HG02938 (cell line): ENCODE measurements around the gene OSBP2.
"Not testable (repeated sequence)": the region's sequence is repeated elsewhere in the genome, so short reads cannot be mapped to it uniquely, and the experiment has no call there.

ENCODE experiments used
- ATAC-seq: cut with Tn5 transposase; IDR thresholded peaks from one replicate; pipeline ENCODE4 v1.9.1; 2021; ENCODE audit warnings: mild to moderate bottlenecking, moderate library complexity; ENCODE audit not compliant: unreplicated experiment

The OSBP2 gene

GRCh38 chr22:30675436-30675835, 19.2 kb upstream of the OSBP2 start:
- ATAC-seq, result no peak

- not testable (repeated sequence) for ATAC-seq
These were observed 18.1 kb upstream of the OSBP2 start for GRCh38 chr22:30676565-30676964.

- ATAC-seq, result not testable (repeated sequence)
These were observed 14.6 kb upstream of the OSBP2 start for GRCh38 chr22:30679895-30680690.

GRCh38 chr22:30680991-30681770, 13.5 kb upstream of the OSBP2 start:
- no peak for ATAC-seq

- no peak for ATAC-seq
These were observed 12.8 kb upstream of the OSBP2 start for GRCh38 chr22:30681831-30682230.

GRCh38 chr22:30685178-30685577, 9.5 kb upstream of the OSBP2 start:
- ATAC-seq, result no peak

- ATAC-seq, result no peak
These were observed 7.3 kb upstream of the OSBP2 start for GRCh38 chr22:30687358-30687757.

GRCh38 chr22:30689622-30690021, 5.1 kb upstream of the OSBP2 start:
- no peak for ATAC-seq

GRCh38 chr22:30691204-30691603, 3.5 kb upstream of the OSBP2 start:
- ATAC-seq, result no peak

GRCh38 chr22:30694171-30694639, 469 bp upstream of the OSBP2 start:
- no peak for ATAC-seq

- no peak for ATAC-seq
These were observed 727 bp downstream of the OSBP2 start for GRCh38 chr22:30695351-30695851.

- ATAC-seq, result no peak
These were observed 1.4 kb downstream of the OSBP2 start for GRCh38 chr22:30695871-30696655.

- no peak for ATAC-seq
These were observed 3.3 kb downstream of the OSBP2 start for GRCh38 chr22:30697975-30698374.

- ATAC-seq, result no peak
These were observed 7.2 kb downstream of the OSBP2 start for GRCh38 chr22:30701872-30702271.

- ATAC-seq, result no peak
These were observed 8.2 kb downstream of the OSBP2 start for GRCh38 chr22:30702856-30703255.

GRCh38 chr22:30704978-30705377, 10.3 kb downstream of the OSBP2 start:
- ATAC-seq, result no peak

- no peak for ATAC-seq
These were observed 11.3 kb downstream of the OSBP2 start for GRCh38 chr22:30705710-30706651.

- ATAC-seq, result not testable (repeated sequence)
These were observed 15.3 kb downstream of the OSBP2 start for GRCh38 chr22:30709980-30710379.

- no peak for ATAC-seq
These were observed 17.4 kb downstream of the OSBP2 start for GRCh38 chr22:30712094-30712493.

- no peak for ATAC-seq
These were observed 19.4 kb downstream of the OSBP2 start for GRCh38 chr22:30714062-30714461.
